Measurements from ENCODE around the gene GBP2. TPM values are rescaled to one million over a fixed set of nuclear protein-coding genes. Genes with fewer than 3 reads are reported as not detected.
"Not testable (repeated sequence)": the region's sequence is repeated elsewhere in the genome, so short reads cannot be mapped to it uniquely, and the experiment has no call there.

Gene GBP2
- total RNA-seq, 2 donors from 2014 or later, result 309 to 356 TPM

GRCh38 chr1:89112871-89113613 is 12.9 kb downstream of the GBP2 start:
- Mint-ChIP-seq H3K9me3 (peaks cover 0 to 3% of the 10 kb centered on the region in 2 donors), H3K4me3 (no peak overlapping the region), H3K4me1 (ENCODE audit: low read depth) (peaks cover 37% of the 10 kb centered on the region), H3K27ac (peak overlapping the region; percentile 25), H3K36me3 (ENCODE audit: insufficient read depth in 2 of 2) (peaks cover 32 to 62% of the 10 kb centered on the region in 2 donors), H3K27me3 (ENCODE audit: low read depth) (no peaks in the 10 kb centered on the region)
- no peak for ATAC-seq (replicated peaks in 1 of 2)
- no peak for DNase-seq

- peak overlapping the region; percentile 56 for H3K27ac Mint-ChIP-seq
Measured at GRCh38 chr1:89104687-89105086, 21.2 kb downstream of the GBP2 start.

GRCh38 chr1:89104147-89104546 is 21.8 kb downstream of the GBP2 start:
- ATAC-seq (replicated peaks in 1 of 2) (peak; percentile 75 to 76), DNase-seq (no peak)
- Mint-ChIP-seq H3K9me3 (peaks cover 0 to 4% of the 10 kb centered on the region in 2 donors), H3K4me3 (peak overlapping the region; percentile 1 to 3), H3K27me3 (ENCODE audit: low read depth) (no peaks in the 10 kb centered on the region), H3K4me1 (ENCODE audit: low read depth) (peaks cover 27% of the 10 kb centered on the region), H3K27ac (peak overlapping the region; percentile 56), H3K36me3 (ENCODE audit: insufficient read depth in 2 of 2) (peaks cover 22 to 54% of the 10 kb centered on the region in 2 donors)

More at GRCh38 chr1:89104687-89105086, 21.2 kb downstream of the GBP2 start:
- peak in 1 of 2 donors; percentile 8 for ATAC-seq (replicated peaks in 1 of 2)
- peak overlapping the region in 1 of 2 donors; percentile 3 for H3K4me3 Mint-ChIP-seq
- H3K9me3 Mint-ChIP-seq, result peaks cover 0 to 4% of the 10 kb centered on the region in 2 donors
- H3K36me3 Mint-ChIP-seq (ENCODE audit: insufficient read depth in 2 of 2), result peaks cover 25 to 59% of the 10 kb centered on the region in 2 donors
- peaks cover 27% of the 10 kb centered on the region for H3K4me1 Mint-ChIP-seq (ENCODE audit: low read depth)
- H3K27me3 Mint-ChIP-seq (ENCODE audit: low read depth), result no peaks in the 10 kb centered on the region
- DNase-seq, result no peak

GRCh38 chr1:89102021-89102420 is 23.9 kb downstream of the GBP2 start:
- peaks cover 2 to 7% of the 10 kb centered on the region in 2 donors for H3K9me3 Mint-ChIP-seq
- no peak for DNase-seq
- peak in 1 of 2 donors; percentile 41 for ATAC-seq (replicated peaks in 1 of 2)
- H3K36me3 Mint-ChIP-seq (ENCODE audit: insufficient read depth in 2 of 2), result peaks cover 17 to 36% of the 10 kb centered on the region in 2 donors
- H3K4me3 Mint-ChIP-seq, result no peak overlapping the region
- peak overlapping the region; percentile 64 for H3K27ac Mint-ChIP-seq
- peaks cover 27% of the 10 kb centered on the region for H3K4me1 Mint-ChIP-seq (ENCODE audit: low read depth)
- no peaks in the 10 kb centered on the region for H3K27me3 Mint-ChIP-seq (ENCODE audit: low read depth)

GRCh38 chr1:89100412-89100811 is 25.5 kb downstream of the GBP2 start:
- no peak for ATAC-seq (replicated peaks in 1 of 2)
- no peak for DNase-seq
- no peak overlapping the region for H3K27ac Mint-ChIP-seq
- H3K4me3 Mint-ChIP-seq, result no peak overlapping the region
- peaks cover 20% of the 10 kb centered on the region for H3K4me1 Mint-ChIP-seq (ENCODE audit: low read depth)
- H3K9me3 Mint-ChIP-seq, result peaks cover 5 to 11% of the 10 kb centered on the region in 2 donors
- peaks cover 11 to 22% of the 10 kb centered on the region in 2 donors for H3K36me3 Mint-ChIP-seq (ENCODE audit: insufficient read depth in 2 of 2)
- no peaks in the 10 kb centered on the region for H3K27me3 Mint-ChIP-seq (ENCODE audit: low read depth)

GRCh38 chr1:89098857-89099256 is 27.1 kb downstream of the GBP2 start:
- H3K27ac Mint-ChIP-seq, result no peak overlapping the region
- H3K4me1 Mint-ChIP-seq (ENCODE audit: low read depth), result peaks cover 4% of the 10 kb centered on the region
- H3K36me3 Mint-ChIP-seq (ENCODE audit: insufficient read depth in 2 of 2), result peaks cover 7 to 11% of the 10 kb centered on the region in 2 donors
- DNase-seq (no peak), ATAC-seq (replicated peaks in 1 of 2) (no peak)
- H3K4me3 Mint-ChIP-seq, result no peak overlapping the region
- no peaks in the 10 kb centered on the region for H3K27me3 Mint-ChIP-seq (ENCODE audit: low read depth)
- H3K9me3 Mint-ChIP-seq, result peaks cover 5 to 10% of the 10 kb centered on the region in 2 donors

GRCh38 chr1:89095737-89096136 is 30.2 kb downstream of the GBP2 start:
- DNase-seq, result no peak
- ATAC-seq (replicated peaks in 1 of 2), result no peak
- Mint-ChIP-seq H3K27me3 (ENCODE audit: low read depth) (no peaks in the 10 kb centered on the region), H3K9me3 (peaks cover 5 to 10% of the 10 kb centered on the region in 2 donors), H3K4me1 (ENCODE audit: low read depth) (peaks cover 7% of the 10 kb centered on the region), H3K36me3 (ENCODE audit: insufficient read depth in 2 of 2) (peaks cover 4 to 11% of the 10 kb centered on the region in 2 donors), H3K4me3 (no peak overlapping the region), H3K27ac (peak overlapping the region; percentile 29)

GRCh38 chr1:89089962-89090361 is 36.0 kb downstream of the GBP2 start:
- Mint-ChIP-seq H3K9me3 (no peaks in the 10 kb centered on the region), H3K4me1 (ENCODE audit: low read depth) (peaks cover 21% of the 10 kb centered on the region), H3K27ac (no peak overlapping the region), H3K27me3 (ENCODE audit: low read depth) (no peaks in the 10 kb centered on the region), H3K4me3 (no peak overlapping the region), H3K36me3 (ENCODE audit: insufficient read depth in 2 of 2) (peaks cover 0 to 2% of the 10 kb centered on the region in 2 donors)
- DNase-seq (no peak), ATAC-seq (replicated peaks in 1 of 2) (peak; percentile 38 to 58)

GRCh38 chr1:89088572-89088971 is 37.3 kb downstream of the GBP2 start:
- H3K9me3 Mint-ChIP-seq, result no peaks in the 10 kb centered on the region
- ATAC-seq (replicated peaks in 1 of 2), result no peak
- H3K36me3 Mint-ChIP-seq (ENCODE audit: insufficient read depth in 2 of 2), result no peaks in the 10 kb centered on the region
- H3K27me3 Mint-ChIP-seq (ENCODE audit: low read depth), result no peaks in the 10 kb centered on the region
- peaks cover 21% of the 10 kb centered on the region for H3K4me1 Mint-ChIP-seq (ENCODE audit: low read depth)
- no peak overlapping the region for H3K4me3 Mint-ChIP-seq
- DNase-seq, result no peak
- no peak overlapping the region for H3K27ac Mint-ChIP-seq

- no peaks in the 10 kb centered on the region for H3K27me3 Mint-ChIP-seq (ENCODE audit: low read depth)
- H3K4me3 Mint-ChIP-seq, result no peak overlapping the region
- no peaks in the 10 kb centered on the region for H3K9me3 Mint-ChIP-seq
- no peak for ATAC-seq (replicated peaks in 1 of 2)
- H3K27ac Mint-ChIP-seq, result no peak overlapping the region
- peaks cover 21% of the 10 kb centered on the region for H3K4me1 Mint-ChIP-seq (ENCODE audit: low read depth)
- no peak for DNase-seq
- H3K36me3 Mint-ChIP-seq (ENCODE audit: insufficient read depth in 2 of 2), result no peaks in the 10 kb centered on the region
Measured at GRCh38 chr1:89087241-89087640, 38.7 kb downstream of the GBP2 start.

- peaks cover 14% of the 10 kb centered on the region for H3K4me1 Mint-ChIP-seq (ENCODE audit: low read depth)
- DNase-seq, result peak; percentile 36 to 57
- ATAC-seq (replicated peaks in 1 of 2), result peak in 1 of 2 donors; percentile 48
- H3K9me3 Mint-ChIP-seq, result peaks cover 0 to 2% of the 10 kb centered on the region in 2 donors
- no peak overlapping the region for H3K27ac Mint-ChIP-seq
- H3K4me3 Mint-ChIP-seq, result no peak overlapping the region
- no peaks in the 10 kb centered on the region for H3K27me3 Mint-ChIP-seq (ENCODE audit: low read depth)
- peaks cover 0 to 2% of the 10 kb centered on the region in 2 donors for H3K36me3 Mint-ChIP-seq (ENCODE audit: insufficient read depth in 2 of 2)
Measured at GRCh38 chr1:89085781-89086180, 40.1 kb downstream of the GBP2 start.

- no peak for ATAC-seq (replicated peaks in 1 of 2)
- Mint-ChIP-seq H3K27me3 (ENCODE audit: low read depth) (no peaks in the 10 kb centered on the region), H3K4me3 (no peak overlapping the region), H3K27ac (no peak overlapping the region), H3K9me3 (peaks cover 11 to 13% of the 10 kb centered on the region in 2 donors), H3K36me3 (ENCODE audit: insufficient read depth in 2 of 2) (peaks cover 2 to 11% of the 10 kb centered on the region in 2 donors), H3K4me1 (ENCODE audit: low read depth) (no peaks in the 10 kb centered on the region)
- no peak for DNase-seq
Measured at GRCh38 chr1:89081005-89081404, 44.9 kb downstream of the GBP2 start.

GRCh38 chr1:89080068-89080467 is 45.8 kb downstream of the GBP2 start:
- not testable (repeated sequence) for H3K4me1 Mint-ChIP-seq (ENCODE audit: low read depth); H3K4me3 Mint-ChIP-seq; H3K27ac Mint-ChIP-seq; H3K27me3 Mint-ChIP-seq (ENCODE audit: low read depth); ATAC-seq (replicated peaks in 1 of 2); DNase-seq
- Mint-ChIP-seq H3K36me3 (ENCODE audit: insufficient read depth in 2 of 2) (peaks cover 2 to 11% of the 10 kb centered on the region in 2 donors), H3K9me3 (peaks cover 11 to 14% of the 10 kb centered on the region in 2 donors)
